Smooth muscle cell (in vitro differentiated cells): ENCODE results near the gene SLC52A1. TPM values are rescaled to one million over a fixed set of nuclear protein-coding genes. Genes with fewer than 3 reads are reported as not detected.

Experiments
- DNase-seq: peaks from one replicate; lab custom pipeline; 2025; ENCODE audit not compliant: unreplicated experiment; lab: John Stamatoyannopoulos, UW
- H2AFZ ChIP-seq: fragments of 200-600 bp; sonication (generic); 2 replicates; pipeline ENCODE4 v1.6.0; 2016; ENCODE audit warnings: antibody characterized with exemption, low read depth, mild to moderate bottlenecking
- H3F3A ChIP-seq: fragments of 200-600 bp; sonication (generic); 2 replicates; pipeline ENCODE4 v1.6.0; 2017; ENCODE audit warnings: antibody characterized with exemption, low read depth
- H3K27ac ChIP-seq: fragments of 200-600 bp; sonication (generic); 2 replicates; pipeline ENCODE4 v1.5.1; 2016; ENCODE audit warnings: low read depth, mild to moderate bottlenecking
- H3K27me3 ChIP-seq: fragments of 200-600 bp; sonication (generic); 2 replicates; pipeline ENCODE4 v1.6.1; 2016; ENCODE audit warnings: low read depth, mild to moderate bottlenecking
- H3K36me3 ChIP-seq: fragments of 200-600 bp; sonication (generic); 2 replicates; pipeline ENCODE4 v1.5.1; 2016; ENCODE audit warnings: low read depth
- H3K4me1 ChIP-seq: fragments of 200-600 bp; sonication (generic); 2 replicates; pipeline ENCODE4 v1.5.1; 2016; ENCODE audit warnings: low read depth
- H3K4me2 ChIP-seq: fragments of 200-600 bp; sonication (generic); 2 replicates; pipeline ENCODE4 v1.6.0; 2016; ENCODE audit warnings: mild to moderate bottlenecking
- H3K4me3 ChIP-seq: fragments of 200-600 bp; sonication (generic); 2 replicates; pipeline ENCODE4 v1.5.1; 2016; ENCODE audit warnings: mild to moderate bottlenecking
- H3K79me2 ChIP-seq: fragments of 200-600 bp; sonication (generic); 2 replicates; pipeline ENCODE4 v1.6.0; 2016; ENCODE audit warnings: low read depth, mild to moderate bottlenecking
- H3K9ac ChIP-seq: fragments of 200-600 bp; sonication (generic); 2 replicates; pipeline ENCODE4 v1.6.0; 2016; ENCODE audit warnings: low read depth
- H3K9me3 ChIP-seq: fragments of 200-600 bp; sonication (generic); replicated peaks from 2 replicates; pipeline ENCODE4 v1.5.1; 2016; ENCODE audit warnings: low read depth
- H4K20me1 ChIP-seq: fragments of 200-600 bp; sonication (generic); 2 replicates; pipeline ENCODE4 v1.6.0; 2016; ENCODE audit warnings: low read depth
- CTCF ChIP-seq: fragments of 200-600 bp; sonication (generic); IDR thresholded peaks from 2 replicates; pipeline ENCODE4 v1.5.1; 2017; ENCODE audit warnings: borderline replicate concordance, mild to moderate bottlenecking, antibody characterized with exemption; ENCODE audit not compliant: insufficient read depth, poor library complexity, severe bottlenecking
- WGBS: methylation state at CpG from one replicate; pipeline ENCODE4 v1.1.7; 2016; ENCODE audit warnings: low lambda C conversion rate; 5-methylcytosine and 5-hydroxymethylcytosine counted together
- polyA plus RNA-seq: library from polyadenylated mRNA; unstranded; fragments of >200 nt; fragmentation: Nextera tagmentation; extraction: Ambion mirVana; gene quantifications from 2 replicates; pipeline ENCODE4 v1.2.1, GENCODE V29; 2016
- total RNA-seq: library from RNA; depleted of rRNA; stranded (reverse); fragments of >200 nt; gene quantifications from 2 replicates; pipeline ENCODE4 v1.2.3, GENCODE V29; 2014

SLC52A1 gene
- total and polyA plus RNA-seq, 2 experiments from 2014 or later: 0.31 to 1.7 TPM

- TF ChIP-seq CTCF: no peak
- no peaks in the 10 kb centered on the region for H3F3A ChIP-seq
- H3K4me1 ChIP-seq: no peaks in the 10 kb centered on the region
- no peak overlapping the region for H3K4me3 ChIP-seq
- H3K9me3 ChIP-seq: no peaks in the 10 kb centered on the region
- no peaks in the 10 kb centered on the region for H3K79me2 ChIP-seq
- H2AFZ ChIP-seq: no peak overlapping the region
- 98% methylated on average over 18 of the region's 29 CpGs for WGBS
- no peak overlapping the region for H3K9ac ChIP-seq
- H3K36me3 ChIP-seq: no peaks in the 10 kb centered on the region
- H4K20me1 ChIP-seq: no peaks in the 10 kb centered on the region
- H3K27me3 ChIP-seq: no peaks in the 10 kb centered on the region
- no peak for DNase-seq
- H3K4me2 ChIP-seq: no peak overlapping the region
- H3K27ac ChIP-seq: no peak overlapping the region
Observed at GRCh38 chr17:5023588-5024147, 11.6 kb downstream of the SLC52A1 start.

GRCh38 chr17:5022171-5022711, 13.0 kb downstream of the SLC52A1 start:
- no peaks in the 10 kb centered on the region for H4K20me1 ChIP-seq
- no peak overlapping the region for H3K4me3 ChIP-seq
- H3K36me3 ChIP-seq: no peaks in the 10 kb centered on the region
- H3K9ac ChIP-seq: no peak overlapping the region
- no peaks in the 10 kb centered on the region for H3F3A ChIP-seq
- DNase-seq: no peak
- WGBS: 97% methylated on average over 27 of the region's 30 CpGs
- H2AFZ ChIP-seq: no peak overlapping the region
- no peaks in the 10 kb centered on the region for H3K4me1 ChIP-seq
- no peaks in the 10 kb centered on the region for H3K9me3 ChIP-seq
- no peaks in the 10 kb centered on the region for H3K27me3 ChIP-seq
- no peak for TF ChIP-seq CTCF
- H3K27ac ChIP-seq: no peak overlapping the region
- no peak overlapping the region for H3K4me2 ChIP-seq
- no peaks in the 10 kb centered on the region for H3K79me2 ChIP-seq

- TF ChIP-seq CTCF: no peak
- WGBS: 97% methylated on average over 18 of the region's 20 CpGs
- Histone ChIP-seq H3K4me2 (no peak overlapping the region), H3K36me3 (no peaks in the 10 kb centered on the region), H3K79me2 (no peaks in the 10 kb centered on the region), H3F3A (no peaks in the 10 kb centered on the region), H3K4me3 (no peak overlapping the region), H3K9ac (no peak overlapping the region), H3K27ac (no peak overlapping the region), H3K27me3 (no peaks in the 10 kb centered on the region), H3K4me1 (no peaks in the 10 kb centered on the region), H2AFZ (no peak overlapping the region), H4K20me1 (no peaks in the 10 kb centered on the region), H3K9me3 (no peaks in the 10 kb centered on the region)
- DNase-seq: no peak
Observed at GRCh38 chr17:5020502-5021023, 14.7 kb downstream of the SLC52A1 start.

- Histone ChIP-seq H3K36me3 (no peaks in the 10 kb centered on the region), H3K4me3 (no peak overlapping the region), H4K20me1 (no peaks in the 10 kb centered on the region), H3K9me3 (no peaks in the 10 kb centered on the region), H3K4me1 (no peaks in the 10 kb centered on the region), H3F3A (no peaks in the 10 kb centered on the region), H3K4me2 (no peak overlapping the region), H3K27ac (no peak overlapping the region), H2AFZ (no peak overlapping the region), H3K79me2 (no peaks in the 10 kb centered on the region), H3K9ac (no peak overlapping the region), H3K27me3 (no peaks in the 10 kb centered on the region)
- no peak for TF ChIP-seq CTCF
- DNase-seq: no peak
- WGBS: 83% methylated on average over 1 of the region's 1 CpG
Observed at GRCh38 chr17:5019475-5019956, 15.7 kb downstream of the SLC52A1 start.
